NK-92 treated with Interleukin-12 subunit alpha and Interleukin-12 subunit beta, amount 100 ng/mL, for 24 hours (cell line): Measurements from ENCODE around the gene CRYGS.

Source experiments
- DNase-seq: peaks from one replicate; lab custom pipeline; 2025; lab: John Stamatoyannopoulos, UW

Gene CRYGS

GRCh38 chr3:186493525-186494255, 50.5 kb downstream of the CRYGS start:
- DNase-seq, result no peak

GRCh38 chr3:186492385-186492984, 51.7 kb downstream of the CRYGS start:
- DNase-seq, result no peak

GRCh38 chr3:186489507-186489906, 54.7 kb downstream of the CRYGS start:
- DNase-seq, result no peak
